IPS-18c (cell line): ENCODE data around the gene LIPC.

Experiments used
- H3K4me3 ChIP-seq: 2 replicates; pipeline ENCODE4 v1.7.0; 2013; ENCODE audit warnings: low read depth, mild to moderate bottlenecking, low read length, moderate library complexity; ENCODE audit not compliant: insufficient read depth
- H3K9me3 ChIP-seq: one replicate; pipeline ENCODE4 v1.6.1; 2013; ENCODE audit warnings: mild to moderate bottlenecking, low read length, moderate library complexity; ENCODE audit not compliant: control insufficient read depth, insufficient read depth

Gene LIPC

DNA sequence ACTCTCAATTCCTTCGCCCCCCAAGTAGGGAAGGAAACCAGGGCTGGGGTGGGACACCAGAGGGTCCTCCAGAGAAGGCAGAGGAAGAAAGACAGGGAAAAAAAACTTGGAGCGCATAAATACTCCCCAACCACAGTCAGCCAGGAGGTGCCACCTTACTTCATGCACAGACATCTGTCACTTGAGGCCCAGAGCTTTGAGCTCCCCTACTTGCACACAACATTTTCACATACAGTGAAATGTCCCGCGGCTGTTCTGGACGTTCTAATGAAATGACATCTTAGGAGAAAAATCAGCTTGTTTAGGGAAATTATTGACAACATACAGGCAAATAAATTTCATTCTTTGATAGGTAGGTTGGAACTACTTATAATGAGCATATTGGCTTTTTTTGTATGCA lies 113.0 kb downstream of the LIPC start:
- H3K4me3 ChIP-seq, result no peak overlapping the region

DNA sequence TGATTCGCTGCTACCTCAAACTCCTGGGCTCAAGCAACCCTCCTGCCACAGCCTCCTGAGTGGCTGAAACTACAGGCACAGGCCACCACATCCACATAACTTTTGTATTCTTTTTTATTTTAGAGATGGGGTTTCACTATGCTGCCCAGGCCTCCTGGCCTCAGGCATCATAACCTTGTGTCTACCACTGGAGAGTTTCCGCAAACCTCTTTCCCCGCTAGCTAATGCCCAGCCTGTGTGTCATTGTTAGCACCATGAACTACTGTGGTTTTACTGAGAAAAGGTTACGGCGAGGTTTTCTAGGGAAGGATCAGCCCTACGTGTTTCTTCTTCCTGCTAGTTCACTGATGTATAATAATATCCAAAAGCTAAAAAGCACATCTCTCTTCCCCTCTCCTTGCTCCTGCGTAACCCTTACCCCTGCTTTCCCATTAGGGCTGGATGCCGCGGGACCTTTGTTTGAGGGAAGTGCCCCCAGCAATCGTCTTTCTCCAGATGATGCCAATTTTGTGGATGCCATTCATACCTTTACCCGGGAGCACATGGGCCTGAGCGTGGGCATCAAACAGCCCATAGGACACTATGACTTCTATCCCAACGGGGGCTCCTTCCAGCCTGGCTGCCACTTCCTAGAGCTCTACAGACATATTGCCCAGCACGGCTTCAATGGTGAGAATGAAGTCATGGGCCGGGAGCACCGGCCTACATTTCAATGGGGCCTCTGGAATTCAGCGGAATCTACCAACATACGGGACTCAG lies 113.7 kb downstream of the LIPC start:
- Histone ChIP-seq H3K9me3 (peaks cover 2% of the 10 kb centered on the region), H3K4me3 (no peak overlapping the region)

More for the DNA sequence above, 113.0 kb downstream of the LIPC start:
- H3K9me3 ChIP-seq, result peaks cover 2% of the 10 kb centered on the region

DNA sequence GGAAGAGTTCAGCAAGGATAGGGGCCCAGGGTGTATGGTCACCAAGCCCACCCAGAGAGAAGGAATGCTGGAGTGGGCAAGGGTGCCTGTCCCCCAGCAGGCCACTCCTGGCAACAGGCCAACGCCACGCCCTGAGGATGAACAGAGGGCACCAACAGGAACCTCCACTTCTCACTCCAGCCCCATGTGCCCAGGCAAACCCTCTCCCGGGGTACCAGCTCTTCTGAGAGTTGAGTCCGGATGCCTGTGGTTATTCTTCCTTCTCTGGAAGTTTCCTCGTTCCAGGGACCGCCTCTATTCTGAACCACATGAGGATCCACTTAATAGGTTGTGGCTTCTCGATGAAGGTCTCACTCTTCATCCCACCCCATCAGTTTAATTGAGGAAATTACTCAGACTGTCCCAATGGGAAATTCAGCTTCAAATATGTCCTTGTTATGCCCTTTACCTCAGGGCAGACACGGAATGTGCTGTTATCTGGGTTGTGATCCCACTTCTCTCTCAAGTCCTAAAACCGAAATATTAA lies 114.3 kb downstream of the LIPC start:
- Histone ChIP-seq H3K4me3 (no peak overlapping the region), H3K9me3 (peaks cover 2% of the 10 kb centered on the region)

DNA sequence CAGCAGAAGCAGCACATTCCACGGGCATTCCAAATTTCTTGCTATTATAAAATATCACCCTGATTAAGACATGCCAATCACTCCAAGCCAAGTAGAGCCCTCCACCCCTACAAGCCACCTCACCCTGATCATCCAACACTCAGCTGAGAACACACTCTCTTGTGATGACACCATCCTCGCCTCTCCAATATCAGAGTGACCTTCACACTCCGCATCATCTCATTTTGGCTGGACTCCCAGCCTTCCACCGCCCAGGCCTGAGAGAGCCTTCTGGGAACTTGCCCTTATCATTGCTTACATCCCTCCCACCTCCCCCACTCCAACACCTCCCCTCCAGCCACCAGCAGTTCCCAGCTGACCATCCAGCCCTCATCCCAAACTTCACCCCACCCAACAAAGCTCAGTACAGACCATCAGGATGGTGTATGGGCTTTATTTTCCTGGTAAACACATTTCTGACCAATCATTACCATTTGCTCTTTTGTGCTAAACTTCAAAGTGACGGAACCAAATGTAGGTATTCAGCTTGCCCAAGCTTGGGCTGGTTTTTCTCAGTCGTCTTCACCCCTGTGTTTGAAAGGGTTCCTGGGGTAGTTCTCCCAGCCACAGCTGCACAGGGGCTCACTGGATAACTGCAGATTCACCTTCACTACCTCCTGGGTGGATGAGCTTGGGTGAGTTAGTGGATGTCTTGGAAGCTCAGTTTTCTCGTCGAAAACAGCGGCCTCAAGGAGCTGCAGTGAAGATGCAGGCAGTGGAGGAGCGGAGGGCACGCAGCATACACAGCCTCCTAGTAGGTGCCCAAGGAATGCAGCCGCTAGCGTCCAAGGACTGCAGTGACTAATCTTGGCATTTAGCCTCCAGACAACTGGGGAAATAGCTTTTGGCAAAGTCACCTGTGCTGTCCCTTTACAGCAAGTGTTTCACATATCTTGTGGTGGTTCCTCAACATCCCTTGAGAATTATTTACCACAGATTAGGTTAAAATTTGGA lies 115.1 kb downstream of the LIPC start:
- H3K4me3 ChIP-seq, result no peak overlapping the region

DNA sequence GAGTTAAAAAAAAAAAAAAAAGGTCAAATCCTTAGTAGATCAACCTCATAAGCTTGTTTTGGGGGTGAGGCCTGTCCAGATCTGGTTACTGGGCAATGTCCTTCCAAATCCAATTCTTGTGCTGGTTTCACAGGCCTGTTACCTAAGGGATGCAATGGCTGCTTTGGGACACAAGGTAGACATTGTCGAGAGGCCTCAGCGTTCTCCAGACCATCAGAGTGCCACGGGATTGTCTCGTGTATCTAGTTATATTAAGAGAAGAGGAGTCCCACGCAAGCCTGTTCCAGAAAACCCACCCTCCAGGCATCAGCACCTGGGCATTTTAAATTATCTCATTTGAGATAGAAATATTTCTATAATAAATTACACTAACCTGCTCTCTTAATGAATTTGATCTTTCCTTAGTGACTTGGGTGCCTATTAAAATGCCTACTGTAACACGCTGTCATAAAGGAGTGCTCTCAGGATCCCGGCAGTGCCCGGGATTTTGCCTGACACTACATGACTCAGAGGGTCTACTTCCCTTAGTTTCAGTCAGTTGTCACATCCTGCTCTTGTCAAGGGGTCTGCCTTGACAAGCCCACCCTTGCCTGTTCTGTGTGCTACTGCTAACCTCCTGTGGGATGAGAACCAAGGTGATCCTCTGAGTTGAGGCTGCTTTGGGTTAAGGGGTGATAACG lies 116.0 kb downstream of the LIPC start:
- Histone ChIP-seq H3K4me3 (no peak overlapping the region), H3K9me3 (peaks cover 2% of the 10 kb centered on the region)

More for the DNA sequence above, 115.1 kb downstream of the LIPC start:
- peaks cover 2% of the 10 kb centered on the region for H3K9me3 ChIP-seq

DNA sequence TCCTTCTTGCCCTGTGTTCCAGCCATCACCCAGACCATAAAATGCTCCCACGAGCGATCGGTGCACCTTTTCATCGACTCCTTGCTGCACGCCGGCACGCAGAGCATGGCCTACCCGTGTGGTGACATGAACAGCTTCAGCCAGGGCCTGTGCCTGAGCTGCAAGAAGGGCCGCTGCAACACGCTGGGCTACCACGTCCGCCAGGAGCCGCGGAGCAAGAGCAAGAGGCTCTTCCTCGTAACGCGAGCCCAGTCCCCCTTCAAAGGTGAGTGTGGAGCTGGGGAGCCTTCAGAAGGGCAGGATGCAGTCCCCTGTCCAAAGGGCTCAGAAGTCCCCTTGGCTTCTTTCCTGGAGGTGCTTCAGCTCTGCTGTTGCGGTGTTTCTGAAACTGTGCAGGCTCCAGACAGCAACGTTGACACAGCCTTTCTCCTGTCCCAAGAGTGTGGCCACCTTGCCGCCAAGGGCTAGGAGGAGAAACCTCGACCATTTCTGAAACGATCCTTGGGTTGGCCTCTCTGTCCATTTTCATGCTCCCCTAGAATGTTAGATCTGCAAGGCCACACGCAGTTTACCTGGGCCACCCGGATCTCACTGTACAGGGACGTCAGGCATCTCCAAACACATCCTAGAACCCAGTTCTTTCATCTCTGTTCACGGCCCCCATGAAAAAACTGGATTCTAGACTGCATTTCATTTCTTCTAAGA lies 116.7 kb downstream of the LIPC start:
- peaks cover 2% of the 10 kb centered on the region for H3K9me3 ChIP-seq
- H3K4me3 ChIP-seq, result no peak overlapping the region

DNA sequence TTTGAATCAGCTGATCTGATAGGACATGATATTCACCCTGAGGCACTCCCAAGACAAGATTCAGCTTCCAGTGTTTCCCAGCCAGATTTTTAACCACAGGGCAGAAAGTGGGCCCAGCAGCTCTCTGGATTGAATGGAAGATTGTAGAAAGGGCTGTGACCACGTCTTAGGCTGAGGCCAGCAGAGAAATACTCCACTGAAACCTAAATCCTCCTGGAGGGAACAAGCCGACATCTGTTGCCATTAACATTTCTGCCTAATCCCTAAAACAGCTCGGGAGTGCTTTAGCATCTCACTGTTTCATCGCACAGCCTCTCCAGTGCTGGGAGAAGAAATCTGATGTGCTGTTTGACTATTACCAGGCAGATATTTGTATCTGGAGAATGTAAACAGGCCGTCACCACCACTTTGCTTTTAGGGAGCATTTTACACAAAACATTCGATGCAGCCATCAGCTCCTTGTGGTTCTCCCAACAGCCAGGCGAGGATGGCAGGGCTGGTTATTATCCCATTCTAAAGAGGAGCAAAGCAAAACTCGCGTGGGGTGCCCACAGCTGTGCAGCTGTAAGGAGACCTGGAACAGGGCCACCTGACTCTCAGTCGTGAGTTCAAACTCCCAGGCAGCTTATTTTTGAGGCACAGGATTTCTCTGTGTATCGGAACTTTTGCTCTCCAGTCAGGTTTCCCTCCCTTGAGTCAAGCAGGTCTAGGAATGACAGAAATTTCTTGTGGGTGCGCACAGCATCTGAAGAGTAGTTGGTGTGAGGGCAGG lies 117.4 kb downstream of the LIPC start:
- Histone ChIP-seq H3K9me3 (peaks cover 2% of the 10 kb centered on the region), H3K4me3 (no peak overlapping the region)

DNA sequence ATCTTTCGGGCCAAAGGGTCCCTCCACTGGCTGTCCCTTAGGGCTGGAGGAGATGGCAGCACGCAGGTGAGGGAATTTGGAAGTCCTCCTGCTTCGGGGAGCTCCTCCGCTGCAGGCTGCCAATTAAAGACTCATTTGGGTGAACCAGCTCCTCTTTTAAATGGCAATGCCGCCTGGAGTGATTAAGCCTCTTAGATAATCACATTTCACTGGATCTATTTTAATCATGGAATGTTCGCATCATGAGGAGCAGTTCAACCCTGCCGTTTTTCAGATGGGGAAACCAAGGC lies 117.9 kb downstream of the LIPC start:
- Histone ChIP-seq H3K4me3 (no peak overlapping the region), H3K9me3 (peaks cover 2% of the 10 kb centered on the region)

DNA sequence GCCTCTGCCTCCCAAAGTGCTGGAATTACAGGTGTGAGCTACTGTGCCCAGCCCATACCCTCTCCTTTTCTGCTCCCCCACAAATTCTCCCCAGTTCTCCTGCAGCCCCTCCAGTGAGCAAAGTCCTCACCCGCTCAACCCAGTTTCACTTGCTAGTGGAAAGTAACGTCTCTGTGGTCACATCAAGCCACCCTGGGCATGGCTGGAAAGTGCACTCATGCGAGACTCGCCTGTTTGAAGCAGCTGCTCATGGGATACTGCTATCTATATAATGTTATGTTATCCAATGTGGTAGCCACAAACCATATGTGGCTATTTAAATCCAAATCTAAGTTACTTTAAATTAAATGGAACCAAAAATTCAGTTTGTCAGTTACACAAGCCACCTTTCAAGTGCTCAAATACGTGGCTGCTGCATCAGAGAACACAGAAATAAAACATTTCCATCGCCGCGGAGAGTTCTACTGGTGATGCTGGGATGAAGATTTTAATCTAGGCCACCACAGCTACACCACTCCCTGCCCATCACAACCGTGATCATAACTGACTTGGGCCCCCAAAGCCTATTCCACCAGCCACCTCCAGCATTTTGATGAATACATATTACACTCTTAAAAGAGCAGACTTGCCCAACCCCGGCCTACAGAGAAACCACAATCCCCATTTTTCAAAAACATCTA lies 119.4 kb downstream of the LIPC start:
- Histone ChIP-seq H3K9me3 (no peaks in the 10 kb centered on the region), H3K4me3 (no peak overlapping the region)

DNA sequence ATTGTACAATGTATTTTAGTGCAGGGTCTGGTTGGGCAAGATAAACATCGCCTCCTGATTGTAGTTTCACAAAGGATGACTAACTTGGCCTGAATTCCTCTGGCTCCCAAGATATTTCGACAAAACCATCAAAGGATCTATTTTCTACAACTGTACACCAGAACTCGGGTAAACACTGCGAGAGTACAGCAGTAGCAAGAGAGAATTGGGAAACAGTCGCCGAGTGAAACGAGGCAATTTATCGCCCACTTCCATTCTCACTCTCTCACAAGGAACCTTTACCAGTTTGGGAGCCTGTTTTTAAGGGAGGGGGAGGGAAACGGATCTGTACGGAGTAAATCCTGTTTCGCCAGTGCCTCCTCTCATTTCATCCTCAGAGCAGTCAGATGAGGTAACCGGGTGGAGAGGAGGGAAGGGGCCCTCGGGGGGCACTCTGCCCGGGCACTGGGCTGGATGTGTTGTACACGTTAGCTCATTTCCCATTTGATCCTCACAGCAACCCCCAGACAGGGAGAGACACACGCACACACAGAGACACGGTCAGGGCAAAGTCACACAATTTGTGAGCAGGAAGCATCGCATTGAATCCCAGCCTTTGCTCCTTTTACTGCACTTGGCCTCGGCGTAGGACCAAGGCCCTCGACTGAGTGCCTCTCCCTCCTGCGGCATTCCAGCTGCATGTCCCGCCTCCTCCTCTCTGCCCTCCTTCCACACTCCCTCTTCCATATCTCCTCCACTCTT lies 120.1 kb downstream of the LIPC start:
- no peaks in the 10 kb centered on the region for H3K9me3 ChIP-seq
- no peak overlapping the region for H3K4me3 ChIP-seq

DNA sequence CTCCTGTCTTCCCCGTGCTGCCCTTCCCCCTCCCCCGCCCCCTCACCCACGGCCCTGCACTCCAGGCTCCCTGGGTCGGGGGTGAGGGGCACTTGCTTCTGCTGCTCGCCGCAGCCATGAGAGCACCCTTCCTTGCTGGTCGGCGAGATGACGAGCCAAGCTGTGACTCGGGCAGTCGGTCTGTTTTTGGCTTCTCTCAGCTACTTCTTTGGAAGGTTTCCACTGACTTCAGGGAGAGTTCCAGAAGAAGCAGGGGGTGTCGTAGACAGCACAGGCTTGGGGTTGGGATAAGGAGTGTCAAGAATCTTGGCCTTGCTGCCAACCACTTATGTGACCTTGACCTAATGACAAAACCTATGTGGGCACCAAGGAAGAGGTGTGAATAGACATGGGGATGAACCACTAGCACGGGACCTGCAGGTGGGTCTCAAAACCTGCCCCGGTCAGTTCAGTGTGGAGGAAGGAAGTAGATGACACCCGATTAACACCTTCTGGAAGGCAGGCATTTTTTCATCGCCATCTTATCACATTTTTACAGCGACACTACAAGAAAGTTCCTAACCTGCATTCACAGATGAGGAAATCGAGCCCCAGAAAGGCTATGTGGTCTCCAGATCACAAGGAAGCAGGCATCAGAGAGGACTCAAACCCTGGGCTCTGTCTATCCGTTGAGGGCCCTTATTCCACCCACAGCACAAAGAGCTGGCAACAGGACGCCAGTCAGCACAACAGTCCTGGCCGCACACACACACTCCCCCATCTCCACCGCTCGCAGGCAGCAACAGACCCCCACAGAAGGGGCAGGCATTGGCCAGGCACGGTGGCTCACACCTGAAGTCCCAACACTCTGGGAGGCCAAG lies 120.9 kb downstream of the LIPC start:
- H3K9me3 ChIP-seq, result no peaks in the 10 kb centered on the region
- no peak overlapping the region; the same call in 1 of the 2 replicates for H3K4me3 ChIP-seq

DNA sequence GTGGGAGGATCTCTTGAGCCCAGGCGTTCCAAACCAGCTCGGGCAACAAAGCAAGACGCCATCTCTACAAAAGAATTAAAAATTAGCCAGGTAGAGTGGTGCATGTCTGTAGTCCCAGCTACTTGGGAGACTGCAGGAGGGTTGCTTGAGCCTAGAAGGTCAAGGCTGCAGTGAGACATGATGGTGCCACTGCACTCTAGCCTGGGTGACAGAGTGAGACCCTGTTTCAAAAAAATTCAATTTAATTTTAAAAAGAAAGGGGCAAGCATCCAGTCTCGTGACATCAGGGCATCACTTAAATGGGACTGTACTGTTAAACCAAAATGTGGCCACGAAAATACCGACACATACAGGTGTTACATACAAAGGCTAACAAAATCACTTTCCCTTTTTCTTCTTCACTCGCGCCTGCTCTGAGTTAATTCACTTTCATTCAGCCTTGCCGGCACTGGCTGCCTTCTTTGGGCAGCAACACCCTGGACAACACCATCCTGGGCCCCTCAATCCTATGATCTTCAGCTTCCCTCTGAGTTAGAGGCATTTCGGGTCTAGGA lies 121.7 kb downstream of the LIPC start:
- H3K9me3 ChIP-seq, result no peaks in the 10 kb centered on the region
- no peak overlapping the region for H3K4me3 ChIP-seq

DNA sequence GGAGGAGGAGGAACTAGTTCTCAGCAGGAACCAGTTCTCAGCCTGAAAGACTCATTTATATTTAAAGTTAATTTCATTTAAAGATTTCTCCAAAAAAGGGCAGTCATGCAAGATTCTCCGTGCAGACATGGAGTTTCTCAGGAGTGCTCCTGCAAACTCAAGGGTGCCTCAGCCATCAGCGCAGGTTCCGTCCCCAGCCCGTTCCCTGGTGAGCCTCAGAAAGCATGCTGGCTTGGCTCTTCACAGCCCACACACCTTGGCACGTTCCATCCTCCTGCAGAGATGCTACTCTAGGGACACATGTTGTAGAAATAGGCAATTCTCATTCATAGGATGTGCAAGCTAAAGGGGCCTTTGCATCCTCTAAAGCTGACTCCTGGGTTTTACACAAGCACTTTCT lies 123.0 kb downstream of the LIPC start:
- Histone ChIP-seq H3K4me3 (no peak overlapping the region), H3K9me3 (no peaks in the 10 kb centered on the region)
